ENCODE measurements around the gene RBFOX2.

RBFOX2 gene

DNA sequence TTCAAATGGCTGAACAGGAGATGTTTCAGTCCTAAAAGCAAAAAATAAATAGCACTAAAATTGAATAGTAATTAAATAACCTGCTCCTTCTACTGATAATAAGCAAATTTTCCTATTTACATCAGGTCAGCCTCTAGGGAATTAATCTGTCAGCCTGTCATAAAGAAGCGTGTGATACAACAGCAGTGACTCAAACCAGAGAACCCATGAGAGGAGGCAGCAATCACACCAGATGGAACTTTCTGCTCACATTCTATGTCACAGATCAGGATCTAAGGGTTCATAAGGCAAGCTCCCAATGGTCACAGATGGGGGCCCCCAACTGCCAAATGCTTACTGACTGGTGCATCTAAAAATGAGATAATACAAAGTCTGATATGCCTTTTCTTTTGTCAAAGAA is 41.1 kb downstream of the RBFOX2 start:
- Histone ChIP-seq H3K4me1 (ENCODE audit: insufficient read depth, poor library complexity, severe bottlenecking) (no peaks in the 10 kb centered on the region), H3K36me3 (ENCODE audit: low read depth) (no peaks in the 10 kb centered on the region), H3K27me3 (ENCODE audit: insufficient read depth, poor library complexity, severe bottlenecking) (no peaks in the 10 kb centered on the region), H3K27ac (ENCODE audit: poor library complexity, severe bottlenecking) (no peak overlapping the region), H3K4me3 (ENCODE audit: severe bottlenecking) (no peak overlapping the region), H3K9me3 (ENCODE audit: severe bottlenecking) (no peaks in the 10 kb centered on the region)
- DNase-seq (ENCODE audit: low spot score) (no peak), ATAC-seq (ENCODE audit: low read depth) (no peak)
- TF ChIP-seq, protein P1, sequence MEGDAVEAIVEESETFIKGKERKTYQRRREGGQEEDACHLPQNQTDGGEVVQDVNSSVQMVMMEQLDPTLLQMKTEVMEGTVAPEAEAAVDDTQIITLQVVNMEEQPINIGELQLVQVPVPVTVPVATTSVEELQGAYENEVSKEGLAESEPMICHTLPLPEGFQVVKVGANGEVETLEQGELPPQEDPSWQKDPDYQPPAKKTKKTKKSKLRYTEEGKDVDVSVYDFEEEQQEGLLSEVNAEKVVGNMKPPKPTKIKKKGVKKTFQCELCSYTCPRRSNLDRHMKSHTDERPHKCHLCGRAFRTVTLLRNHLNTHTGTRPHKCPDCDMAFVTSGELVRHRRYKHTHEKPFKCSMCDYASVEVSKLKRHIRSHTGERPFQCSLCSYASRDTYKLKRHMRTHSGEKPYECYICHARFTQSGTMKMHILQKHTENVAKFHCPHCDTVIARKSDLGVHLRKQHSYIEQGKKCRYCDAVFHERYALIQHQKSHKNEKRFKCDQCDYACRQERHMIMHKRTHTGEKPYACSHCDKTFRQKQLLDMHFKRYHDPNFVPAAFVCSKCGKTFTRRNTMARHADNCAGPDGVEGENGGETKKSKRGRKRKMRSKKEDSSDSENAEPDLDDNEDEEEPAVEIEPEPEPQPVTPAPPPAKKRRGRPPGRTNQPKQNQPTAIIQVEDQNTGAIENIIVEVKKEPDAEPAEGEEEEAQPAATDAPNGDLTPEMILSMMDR (IDR thresholded peaks at IDR 0.05; ENCODE audit: poor library complexity, severe bottlenecking), result no peak

DNA sequence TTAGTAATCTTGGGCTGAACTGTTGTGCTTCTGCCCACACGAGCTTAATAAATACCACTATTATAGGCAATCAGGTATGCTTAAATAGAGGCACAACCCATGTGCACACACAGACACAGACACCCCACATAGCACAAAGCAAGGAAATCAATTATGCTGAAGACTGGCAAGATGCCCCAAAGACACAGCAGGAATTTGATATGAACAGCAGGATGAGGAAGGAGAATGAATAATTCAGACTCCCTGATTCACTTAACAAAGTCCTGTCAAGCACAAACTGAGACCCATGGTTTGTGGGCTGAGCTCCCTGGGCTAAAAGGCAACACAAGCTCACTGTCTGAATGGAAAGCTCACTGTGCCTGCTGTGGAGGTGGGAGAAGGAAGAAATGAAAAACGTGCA is 42.5 kb downstream of the RBFOX2 start:
- H3K4me3 ChIP-seq (ENCODE audit: severe bottlenecking), result no peak overlapping the region
- ATAC-seq (ENCODE audit: low read depth) (no peak), DNase-seq (ENCODE audit: low spot score) (no peak)
- H3K27ac ChIP-seq (ENCODE audit: poor library complexity, severe bottlenecking), result no peak overlapping the region
- no peaks in the 10 kb centered on the region for H3K36me3 ChIP-seq (ENCODE audit: low read depth)
- no peaks in the 10 kb centered on the region for H3K9me3 ChIP-seq (ENCODE audit: severe bottlenecking)
- TF ChIP-seq, protein P1 (IDR thresholded peaks at IDR 0.05; ENCODE audit: poor library complexity, severe bottlenecking), result no peak
- no peaks in the 10 kb centered on the region for H3K4me1 ChIP-seq (ENCODE audit: insufficient read depth, poor library complexity, severe bottlenecking)
- H3K27me3 ChIP-seq (ENCODE audit: insufficient read depth, poor library complexity, severe bottlenecking), result no peaks in the 10 kb centered on the region

DNA sequence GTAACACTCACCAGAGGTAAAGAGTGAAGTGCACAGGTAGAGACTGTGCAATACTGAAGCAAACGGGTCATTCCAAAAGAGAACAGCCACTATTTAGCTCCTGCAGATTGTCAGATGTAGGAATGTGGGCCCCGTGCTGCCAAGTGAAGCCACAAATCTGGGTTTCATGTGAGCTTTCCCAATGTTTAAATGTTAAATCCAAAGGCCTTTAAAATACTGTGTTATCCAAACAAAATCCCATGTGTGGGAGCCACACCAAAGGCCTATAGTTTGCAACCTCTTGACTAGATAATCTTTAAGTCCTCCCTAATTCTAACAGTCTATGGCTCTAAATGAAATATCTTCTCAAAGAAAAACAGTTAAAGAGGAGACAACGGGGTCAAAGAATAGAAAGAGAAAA is 43.3 kb downstream of the RBFOX2 start:
- no peaks in the 10 kb centered on the region for H3K4me1 ChIP-seq (ENCODE audit: insufficient read depth, poor library complexity, severe bottlenecking)
- no peak overlapping the region for H3K27ac ChIP-seq (ENCODE audit: poor library complexity, severe bottlenecking)
- ATAC-seq (ENCODE audit: low read depth), result no peak
- TF ChIP-seq, protein P1 (IDR thresholded peaks at IDR 0.05; ENCODE audit: poor library complexity, severe bottlenecking), result no peak
- DNase-seq (ENCODE audit: low spot score), result no peak
- no peaks in the 10 kb centered on the region for H3K9me3 ChIP-seq (ENCODE audit: severe bottlenecking)
- H3K27me3 ChIP-seq (ENCODE audit: insufficient read depth, poor library complexity, severe bottlenecking), result no peaks in the 10 kb centered on the region
- H3K4me3 ChIP-seq (ENCODE audit: severe bottlenecking), result no peak overlapping the region
- no peaks in the 10 kb centered on the region for H3K36me3 ChIP-seq (ENCODE audit: low read depth)

DNA sequence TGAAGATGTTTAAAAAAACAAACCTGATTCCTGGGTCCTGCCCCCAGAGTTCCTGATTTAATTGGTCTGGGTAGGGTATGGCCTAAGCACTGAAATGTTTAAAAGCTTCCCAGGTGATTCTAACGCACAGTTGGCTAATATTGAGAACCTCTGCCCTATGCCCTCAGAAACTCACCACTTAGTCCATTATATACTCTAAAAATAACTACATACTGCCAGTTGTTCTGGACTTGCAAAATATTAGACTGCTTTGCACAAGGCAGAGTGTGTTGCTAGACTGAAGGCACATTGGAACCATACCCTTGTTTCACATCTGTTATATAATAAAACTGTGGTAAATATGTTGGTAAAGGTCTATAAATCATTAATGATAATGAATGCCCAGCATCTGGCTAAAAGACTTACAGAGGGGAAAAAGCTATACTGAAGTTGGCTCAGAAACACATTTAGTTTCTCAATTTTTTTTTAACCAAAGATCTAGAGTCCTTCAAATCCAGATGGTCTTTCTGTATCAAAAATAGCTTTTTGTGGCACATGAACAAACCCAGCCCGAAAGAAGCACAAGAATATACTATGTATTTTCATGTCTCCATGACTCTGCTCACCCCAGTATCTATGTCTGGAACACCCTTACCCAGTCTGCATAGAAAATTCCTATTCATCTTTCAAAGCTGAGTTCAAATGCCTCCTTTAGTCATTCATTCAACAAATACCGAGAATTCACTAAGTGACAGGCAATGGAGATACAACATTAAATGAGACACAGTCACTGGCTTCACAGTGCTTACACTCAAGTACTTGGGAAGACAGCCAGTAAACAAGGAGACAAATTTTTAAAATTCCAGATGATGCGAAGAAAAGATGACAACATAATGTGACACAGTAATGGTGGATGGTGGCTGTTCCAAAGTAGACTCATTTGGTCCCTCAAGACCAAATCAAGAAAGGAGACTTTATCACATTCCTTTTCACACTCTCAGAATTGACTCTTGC is 44.1 kb downstream of the RBFOX2 start:
- Histone ChIP-seq H3K27ac (ENCODE audit: poor library complexity, severe bottlenecking) (no peak overlapping the region), H3K9me3 (ENCODE audit: severe bottlenecking) (no peaks in the 10 kb centered on the region), H3K4me1 (ENCODE audit: insufficient read depth, poor library complexity, severe bottlenecking) (no peaks in the 10 kb centered on the region), H3K4me3 (ENCODE audit: severe bottlenecking) (no peak overlapping the region), H3K36me3 (ENCODE audit: low read depth) (no peaks in the 10 kb centered on the region), H3K27me3 (ENCODE audit: insufficient read depth, poor library complexity, severe bottlenecking) (no peaks in the 10 kb centered on the region)
- TF ChIP-seq, protein P1 (IDR thresholded peaks at IDR 0.05; ENCODE audit: poor library complexity, severe bottlenecking), result no peak
- DNase-seq (ENCODE audit: low spot score) (no peak), ATAC-seq (ENCODE audit: low read depth) (no peak)

DNA sequence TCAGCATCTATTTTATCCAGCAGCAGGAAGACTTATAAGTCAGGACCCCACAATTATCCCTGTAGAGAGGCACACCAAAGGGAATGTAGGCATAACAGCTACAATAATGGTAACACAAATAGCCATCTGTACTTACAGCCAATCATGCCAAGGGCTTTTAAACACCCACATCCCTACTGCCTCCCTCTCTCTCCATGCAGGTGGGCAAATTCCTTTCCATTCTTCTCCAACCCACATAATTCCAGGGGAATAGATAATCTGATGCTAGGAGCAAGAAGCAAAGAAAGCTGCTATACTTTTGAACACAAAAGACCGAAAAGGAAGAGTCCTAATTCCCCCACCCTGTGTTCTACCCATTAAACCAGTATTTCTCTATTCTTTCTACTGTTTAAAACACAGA is 46.7 kb downstream of the RBFOX2 start:
- H3K9me3 ChIP-seq (ENCODE audit: severe bottlenecking), result no peaks in the 10 kb centered on the region
- ATAC-seq (ENCODE audit: low read depth) (no peak), DNase-seq (ENCODE audit: low spot score) (no peak)
- H3K4me3 ChIP-seq (ENCODE audit: severe bottlenecking), result no peak overlapping the region
- no peak overlapping the region for H3K27ac ChIP-seq (ENCODE audit: poor library complexity, severe bottlenecking)
- TF ChIP-seq, protein P1 (IDR thresholded peaks at IDR 0.05; ENCODE audit: poor library complexity, severe bottlenecking), result no peak
- no peaks in the 10 kb centered on the region for H3K27me3 ChIP-seq (ENCODE audit: insufficient read depth, poor library complexity, severe bottlenecking)
- no peaks in the 10 kb centered on the region for H3K4me1 ChIP-seq (ENCODE audit: insufficient read depth, poor library complexity, severe bottlenecking)
- no peaks in the 10 kb centered on the region for H3K36me3 ChIP-seq (ENCODE audit: low read depth)

Data from RWPE2 (cell line).